DOHH2 (cell line): Measurements from ENCODE around the gene WFIKKN2.

Source experiments
- H3F3A ChIP-seq: fragments of 200-600 bp; sonication (generic), shearing (Covaris generic); 2 replicates; pipeline ENCODE4 v1.6.0; 2016; ENCODE audit warnings: antibody characterized with exemption, mild to moderate bottlenecking; ENCODE audit not compliant: control insufficient read depth, insufficient read depth
- H3K27ac ChIP-seq: fragments of 200-600 bp; sonication (generic); 2 replicates; pipeline ENCODE4 v1.5.1; 2014; ENCODE audit warnings: low read depth, mild to moderate bottlenecking, low read length, moderate library complexity
- H3K27me3 ChIP-seq: fragments of 200-600 bp; sonication (generic); 2 replicates; pipeline ENCODE4 v1.6.1; 2014; ENCODE audit warnings: mild to moderate bottlenecking, low read length, mixed read lengths; ENCODE audit not compliant: control insufficient read depth
- H3K36me3 ChIP-seq: fragments of 200-600 bp; sonication (generic); 2 replicates; pipeline ENCODE4 v1.6.1; 2014; ENCODE audit warnings: mild to moderate bottlenecking, low read length, moderate library complexity, mixed read lengths; ENCODE audit not compliant: control insufficient read depth
- H3K4me1 ChIP-seq: fragments of 200-600 bp; sonication (generic); 2 replicates; pipeline ENCODE4 v1.6.1; 2014; ENCODE audit warnings: mild to moderate bottlenecking, low read length, mixed read lengths; ENCODE audit not compliant: control insufficient read depth
- H3K4me2 ChIP-seq: fragments of 200-600 bp; sonication (generic); 2 replicates; pipeline ENCODE4 v1.6.0; 2014; ENCODE audit warnings: mild to moderate bottlenecking, low read length, moderate library complexity
- H3K4me3 ChIP-seq: fragments of 200-600 bp; sonication (generic); 2 replicates; pipeline ENCODE4 v1.5.1; 2014; ENCODE audit warnings: mild to moderate bottlenecking, low read length, mixed read lengths
- H3K79me2 ChIP-seq: fragments of 200-600 bp; sonication (generic); 2 replicates; pipeline ENCODE4 v1.6.1; 2014; ENCODE audit warnings: mild to moderate bottlenecking, low read length, mixed read lengths; ENCODE audit not compliant: control insufficient read depth
- H3K9me2 ChIP-seq: fragments of 200-600 bp; sonication (generic); replicated peaks from 2 replicates; pipeline ENCODE4 v1.6.1; 2014; ENCODE audit warnings: mild to moderate bottlenecking, low read length, mixed read lengths; ENCODE audit not compliant: control insufficient read depth
- H3K9me3 ChIP-seq: fragments of 200-600 bp; sonication (generic); 2 replicates; pipeline ENCODE4 v1.6.1; 2014; ENCODE audit warnings: antibody characterized with exemption, low read length, mixed read lengths; ENCODE audit not compliant: control insufficient read depth, insufficient read depth
- H4K20me1 ChIP-seq: fragments of 200-600 bp; sonication (generic); 2 replicates; pipeline ENCODE4 v1.6.0; 2014; ENCODE audit warnings: low read depth, mild to moderate bottlenecking, antibody characterized with exemption, low read length, moderate library complexity; ENCODE audit not compliant: control insufficient read depth, insufficient read depth
- CTCF ChIP-seq: fragments of 200-600 bp; sonication (generic); IDR thresholded peaks from one replicate; pipeline ENCODE4 v1.5.1; 2014; ENCODE audit warnings: antibody characterized with exemption, mild to moderate bottlenecking, low read depth, low read length; ENCODE audit not compliant: poor library complexity, severe bottlenecking
- EZH2phosphoT487 ChIP-seq: fragments of 200-600 bp; sonication (generic); IDR thresholded peaks from 2 replicates; pipeline ENCODE4 v1.6.1; 2017; ENCODE audit warnings: borderline replicate concordance, mild to moderate bottlenecking, antibody characterized with exemption, low read length, moderate library complexity, mixed read lengths

WFIKKN2 gene

GRCh38 chr17:50822550-50822949 is 12.8 kb upstream of the WFIKKN2 start:
- H3K4me3 ChIP-seq, result no peak overlapping the region

DNA sequence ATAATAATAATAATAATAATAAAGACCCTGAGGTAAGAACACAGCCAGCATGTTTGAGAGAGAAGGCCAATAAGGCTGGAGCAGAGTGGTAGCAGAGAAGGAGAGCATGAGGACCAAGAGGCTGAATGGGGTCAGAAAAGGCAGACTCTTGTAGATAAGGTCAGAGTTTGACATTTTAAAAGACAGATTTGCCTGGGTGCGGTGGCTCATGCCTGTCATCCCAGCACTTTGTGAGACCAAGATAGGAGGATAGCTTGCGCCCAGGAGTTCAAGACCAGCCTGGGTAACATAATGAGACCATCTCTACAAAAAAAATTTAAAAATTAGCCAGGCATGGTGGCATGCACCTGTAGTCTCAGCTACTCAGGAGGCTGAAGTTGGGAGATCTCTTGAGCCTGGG is 11.0 kb upstream of the WFIKKN2 start:
- no peaks in the 10 kb centered on the region for H3F3A ChIP-seq
- H3K4me2 ChIP-seq, result no peak overlapping the region

More at GRCh38 chr17:50822550-50822949, 12.8 kb upstream of the WFIKKN2 start:
- Histone ChIP-seq H3K27me3 (peaks cover 6% of the 10 kb centered on the region; the same call in 1 of the 2 replicates), H3K36me3 (no peaks in the 10 kb centered on the region), H3F3A (no peaks in the 10 kb centered on the region), H4K20me1 (no peaks in the 10 kb centered on the region), H3K4me1 (no peaks in the 10 kb centered on the region), H3K79me2 (no peaks in the 10 kb centered on the region), H3K9me2 (no peaks in the 10 kb centered on the region), H3K4me2 (no peak overlapping the region), H3K9me3 (no peaks in the 10 kb centered on the region), H3K27ac (no peak overlapping the region)
- TF ChIP-seq CTCF, result no peak
- TF ChIP-seq EZH2phosphoT487, result no peak

DNA sequence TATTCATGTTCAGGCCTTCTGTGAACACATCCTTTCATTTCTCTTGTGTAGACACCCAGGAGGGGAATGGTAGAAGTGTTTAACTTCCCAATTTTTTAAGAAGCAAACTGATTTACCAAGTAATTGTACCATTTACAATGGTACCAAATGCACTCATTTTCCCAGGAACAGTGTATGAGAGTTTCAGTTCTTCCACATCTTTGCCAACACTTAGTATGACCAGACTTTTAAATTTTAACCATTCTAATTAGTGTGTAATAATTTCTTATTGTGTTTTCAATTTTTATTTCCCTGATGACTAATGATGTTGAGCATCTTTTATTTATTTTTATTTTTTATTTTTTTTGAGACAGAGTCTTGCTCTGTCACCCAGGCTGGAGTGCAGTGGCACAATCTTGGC is 10.2 kb upstream of the WFIKKN2 start:
- H3K9me2 ChIP-seq, result no peaks in the 10 kb centered on the region
- no peaks in the 10 kb centered on the region for H3K79me2 ChIP-seq
- H3K9me3 ChIP-seq, result no peaks in the 10 kb centered on the region
- H3K36me3 ChIP-seq, result no peaks in the 10 kb centered on the region
- H3K4me2 ChIP-seq, result no peak overlapping the region
- no peaks in the 10 kb centered on the region for H3F3A ChIP-seq
- H4K20me1 ChIP-seq, result no peaks in the 10 kb centered on the region
- peaks cover 6% of the 10 kb centered on the region; the same call in 1 of the 2 replicates for H3K27me3 ChIP-seq
- H3K27ac ChIP-seq, result no peak overlapping the region
- no peak overlapping the region for H3K4me3 ChIP-seq
- TF ChIP-seq EZH2phosphoT487 (no peak), CTCF (no peak)
- H3K4me1 ChIP-seq, result no peaks in the 10 kb centered on the region

More for the DNA sequence above, 11.0 kb upstream of the WFIKKN2 start:
- Histone ChIP-seq H3K9me3 (no peaks in the 10 kb centered on the region), H4K20me1 (no peaks in the 10 kb centered on the region), H3K4me1 (no peaks in the 10 kb centered on the region), H3K4me3 (no peak overlapping the region), H3K27ac (no peak overlapping the region), H3K27me3 (peaks cover 6% of the 10 kb centered on the region; the same call in 1 of the 2 replicates), H3K36me3 (no peaks in the 10 kb centered on the region), H3K9me2 (no peaks in the 10 kb centered on the region), H3K79me2 (no peaks in the 10 kb centered on the region)
- no peak for TF ChIP-seq CTCF
- no peak for TF ChIP-seq EZH2phosphoT487
